ENCODE results near the gene ZNF189.

ZNF189 gene

DNA sequence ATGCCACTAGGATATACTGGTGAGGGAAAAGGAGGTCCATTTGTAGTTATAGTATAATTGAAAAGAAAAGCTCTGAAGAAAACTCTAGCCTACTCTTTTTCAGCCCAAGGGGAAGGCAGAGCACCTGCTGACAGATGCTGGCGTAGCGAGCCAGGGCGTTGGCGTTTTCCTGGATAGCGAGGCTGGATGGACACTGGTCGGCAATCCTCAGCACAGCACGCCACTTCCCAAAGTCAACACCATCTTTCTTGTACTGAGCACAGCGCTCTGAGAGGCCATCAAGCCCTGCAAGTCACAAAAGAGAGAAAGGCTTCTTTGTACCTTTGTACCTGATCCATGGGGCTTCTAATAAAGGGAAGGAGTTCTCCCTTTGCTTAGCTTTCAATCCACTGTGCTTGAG is 28.7 kb downstream of the ZNF189 start:
- DNase-seq, result no peak

DNA sequence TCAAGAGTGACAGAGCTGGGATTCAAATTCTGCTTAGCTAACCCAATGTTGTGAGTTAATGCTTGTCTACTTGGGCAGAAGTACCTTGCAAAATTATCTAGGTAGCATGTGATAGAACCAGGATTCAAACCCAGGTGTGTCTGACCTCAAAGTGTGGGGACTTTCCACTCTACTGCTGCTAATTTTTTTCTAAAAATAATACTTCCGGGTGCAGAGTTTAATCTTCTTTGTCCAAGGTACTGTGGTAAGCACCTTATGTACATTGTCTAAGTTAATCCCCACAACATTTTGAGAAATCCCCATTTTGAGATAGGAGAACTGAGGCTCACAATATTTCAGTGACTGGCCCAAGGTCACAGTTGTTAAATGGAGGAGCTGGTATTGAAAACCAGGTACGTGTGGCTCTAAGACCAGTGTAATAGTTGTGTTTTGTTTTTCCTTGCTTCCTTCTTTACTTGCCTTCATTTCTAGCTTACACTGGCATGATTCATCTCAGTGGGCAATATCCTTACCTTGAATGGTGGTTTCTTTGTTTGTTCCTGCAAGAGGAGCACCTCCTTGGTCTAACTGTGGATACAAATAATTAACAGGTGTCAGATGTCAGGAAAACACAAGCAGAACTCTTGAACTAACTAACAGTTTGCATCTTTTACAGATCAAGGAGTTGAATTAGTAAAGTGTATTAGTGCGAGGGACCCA is 29.5 kb downstream of the ZNF189 start:
- DNase-seq, result no peak

DNA sequence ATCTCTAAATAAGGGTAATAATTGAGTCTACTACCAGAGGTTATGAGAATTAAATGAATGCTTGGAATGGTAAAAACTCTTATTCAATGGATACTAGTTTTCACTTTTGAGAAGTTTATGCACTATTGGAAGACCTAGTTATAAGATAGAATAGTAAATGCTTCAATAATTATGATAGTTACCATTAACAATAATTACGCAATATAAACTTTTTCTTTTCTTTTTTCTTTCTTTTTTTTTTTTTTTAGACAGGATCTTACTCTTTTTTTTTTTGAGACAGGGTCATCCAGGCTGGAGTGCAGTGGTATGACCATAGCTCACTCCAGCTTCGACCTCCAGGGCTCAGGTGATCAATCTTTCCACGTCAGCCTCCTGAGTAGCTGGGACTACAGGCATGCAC is 30.3 kb downstream of the ZNF189 start:
- no peak for DNase-seq

DNA sequence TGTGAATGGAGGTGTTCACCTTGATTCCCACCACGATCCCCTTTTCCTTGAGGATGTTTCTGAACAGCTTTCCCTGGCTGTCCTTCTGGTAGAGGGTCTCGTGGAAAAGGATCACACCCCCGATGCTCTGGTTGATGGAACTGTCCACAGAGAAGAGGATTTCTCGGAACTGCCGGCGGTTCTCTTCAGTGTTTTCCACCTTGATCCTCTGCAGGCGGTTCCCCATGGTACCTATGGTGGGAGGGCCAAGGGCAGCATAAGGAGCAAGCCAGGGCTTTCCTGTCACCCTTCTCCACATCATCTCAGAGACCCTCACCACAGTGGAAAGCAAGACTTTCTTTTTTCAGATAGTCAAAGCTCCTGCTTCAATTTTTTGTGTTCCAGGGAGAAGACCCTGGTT is 31.1 kb downstream of the ZNF189 start:
- no peak for DNase-seq

DNA sequence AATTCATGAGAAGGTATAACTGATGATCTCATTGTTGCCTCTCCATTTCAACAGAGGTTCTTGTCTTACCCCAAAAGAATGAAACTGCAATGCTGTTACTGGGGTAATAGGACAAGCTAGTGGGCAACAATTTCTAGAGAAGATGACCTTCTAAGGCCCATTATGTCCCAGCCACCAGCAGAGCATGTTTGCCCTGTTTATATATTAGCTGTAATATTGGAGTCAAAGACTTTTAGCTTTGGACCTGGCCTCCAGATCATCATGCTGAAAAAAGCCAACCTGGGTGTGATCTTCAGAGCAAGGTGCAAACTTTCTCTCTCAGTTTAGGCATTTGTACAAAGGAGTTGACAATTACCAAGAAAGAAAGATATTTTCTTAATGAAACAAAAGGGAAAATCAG is 33.5 kb downstream of the ZNF189 start:
- no peak for DNase-seq

DNA sequence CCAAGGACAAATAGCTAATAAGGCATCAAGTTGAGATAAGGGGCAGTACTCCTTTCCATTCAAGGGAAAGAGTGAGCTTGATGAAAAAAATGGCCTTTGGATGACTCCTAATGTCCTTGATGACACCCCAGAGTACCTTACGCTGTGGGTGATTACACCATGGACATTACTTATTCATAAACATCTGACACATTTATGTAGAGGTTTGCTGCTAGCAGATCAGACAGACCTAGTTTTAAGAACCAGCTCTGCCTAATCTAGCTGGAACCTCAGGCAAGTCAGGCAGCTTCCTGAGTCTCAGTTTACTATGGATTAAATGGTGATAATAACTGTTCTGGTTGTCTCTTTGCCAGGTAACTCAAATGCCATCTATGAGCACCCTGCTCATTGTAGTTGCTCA is 34.1 kb downstream of the ZNF189 start:
- DNase-seq, result no peak

DNA sequence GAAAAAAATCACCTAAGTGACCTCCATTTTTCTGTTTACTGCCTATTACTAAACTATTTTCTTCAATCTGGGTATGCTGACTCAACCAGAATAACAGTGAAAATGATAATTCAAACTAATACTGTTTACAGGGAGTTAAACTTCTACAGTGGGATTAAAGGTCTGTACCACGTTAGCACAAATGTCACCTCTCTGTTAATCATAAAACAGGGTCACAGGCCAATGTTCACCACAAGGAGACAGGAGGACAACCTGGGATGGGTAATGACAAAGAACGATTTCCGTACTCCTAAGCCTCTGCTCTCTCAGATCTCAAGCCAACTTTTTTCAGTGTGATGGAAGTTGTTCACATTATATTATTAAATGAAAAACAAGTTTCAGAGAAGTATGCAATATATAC is 34.6 kb downstream of the ZNF189 start:
- no peak for DNase-seq

DNA sequence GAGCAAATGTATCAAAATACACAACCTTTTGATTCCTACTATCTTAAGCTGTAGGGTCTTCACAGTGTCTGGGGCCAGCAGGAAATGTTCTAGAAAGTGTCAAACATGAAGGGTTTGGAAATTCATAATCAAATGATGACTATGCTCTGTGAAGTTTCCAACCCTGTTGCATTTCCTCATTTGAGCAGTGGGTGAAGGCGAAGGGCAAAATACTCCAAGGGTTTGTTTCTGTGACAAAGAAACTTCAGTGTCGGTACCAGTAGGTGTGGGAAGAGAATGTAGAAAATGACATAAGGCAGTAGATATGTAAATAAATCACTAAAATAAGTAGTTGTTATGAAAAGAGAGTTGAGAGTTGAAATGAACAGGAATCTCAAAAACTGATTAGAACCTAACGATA is 36.3 kb downstream of the ZNF189 start:
- DNase-seq, result no peak

DNA sequence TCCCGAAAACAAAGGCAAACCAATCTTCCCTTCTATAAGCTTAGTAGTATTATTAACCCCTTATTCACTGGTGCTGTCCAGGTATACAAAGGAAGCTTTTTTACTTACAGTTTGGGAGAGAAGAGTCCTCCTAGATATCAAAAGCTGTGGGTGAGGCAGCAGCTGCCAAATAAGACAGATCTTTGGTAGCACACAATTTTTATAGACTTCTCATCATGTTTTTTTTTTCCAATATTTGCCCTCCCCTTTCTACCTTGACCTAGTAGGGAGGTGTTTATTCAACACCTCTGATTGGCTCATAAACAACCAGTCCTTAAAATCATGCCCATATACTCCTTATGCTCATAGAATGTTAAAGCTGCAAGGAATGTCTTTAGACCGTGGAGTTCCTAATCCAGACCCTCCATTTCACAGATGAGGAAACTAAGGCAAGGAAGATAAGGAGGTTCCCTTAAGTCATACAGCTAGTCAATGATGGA is 37.0 kb downstream of the ZNF189 start, which contains the start of gene ALDOB:
Gene ALDOB, minus strand, starts transcription at position 174 of the 479 bp plus-strand sequence. CDS start 4,887 bp downstream, outside the sequence.
- DNase-seq, result no peak

DNA sequence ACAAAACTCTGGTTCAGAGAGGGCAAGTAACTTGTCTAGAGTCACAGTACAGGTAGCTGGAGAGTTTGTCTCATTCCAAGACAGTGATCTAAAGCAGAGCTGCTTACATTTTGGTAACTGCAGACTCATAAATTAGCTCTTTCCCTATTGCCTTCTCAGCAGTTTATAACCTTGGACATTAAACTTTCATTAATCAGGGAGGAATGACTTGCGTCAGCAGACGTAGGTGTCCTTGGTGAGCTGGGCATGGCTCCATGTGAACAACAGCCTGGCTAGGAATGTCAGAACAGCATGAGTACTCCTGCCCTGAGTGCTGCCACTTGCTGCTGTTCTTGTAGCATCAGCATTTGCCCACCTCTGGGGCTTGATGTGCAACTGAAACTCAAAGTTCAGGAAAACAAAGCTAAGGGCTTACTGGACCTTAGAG is 39.2 kb downstream of the ZNF189 start:
- DNase-seq, result no peak

DNA sequence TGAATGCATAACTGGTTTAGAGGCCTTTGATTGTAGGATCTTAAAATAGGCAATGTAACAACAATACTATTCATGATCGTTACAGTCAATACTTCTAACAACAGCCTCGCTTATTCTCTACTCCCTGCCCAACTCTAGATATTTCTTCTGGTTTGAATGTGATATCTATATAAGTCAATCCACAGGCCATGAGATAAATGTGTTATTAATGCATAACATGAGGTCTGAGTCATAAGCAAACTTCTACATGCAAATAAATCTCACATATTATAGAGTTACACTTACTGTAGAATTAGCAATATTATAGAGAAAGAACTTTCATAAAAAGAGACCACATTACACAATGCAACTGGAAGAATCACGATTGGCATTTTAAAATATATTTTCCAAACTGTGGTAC is 39.9 kb downstream of the ZNF189 start:
- DNase-seq, result no peak

DNA sequence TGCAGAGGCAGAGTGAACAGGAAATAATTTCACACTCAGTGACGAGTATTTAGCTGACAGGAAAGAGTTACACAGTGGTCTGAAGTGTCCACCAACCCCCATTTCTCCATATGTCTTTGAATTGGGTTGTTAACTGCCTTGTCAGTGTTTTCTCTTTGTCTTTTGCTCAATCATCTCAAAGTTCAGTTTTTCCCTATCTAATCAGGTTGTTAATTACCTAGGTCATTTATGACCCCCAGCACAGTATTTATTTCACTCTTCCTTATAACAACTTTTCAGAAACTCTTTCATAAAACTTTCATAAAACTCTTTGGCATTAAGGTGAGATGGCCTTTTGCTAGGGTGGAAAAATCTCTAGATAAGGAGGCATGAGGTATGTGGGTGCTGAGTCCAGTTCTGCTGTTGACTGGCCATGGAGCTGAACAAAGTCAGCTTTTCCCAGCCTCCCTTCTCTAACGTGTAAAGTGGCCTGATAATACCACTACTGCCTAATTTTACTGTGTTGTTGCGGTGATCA is 42.1 kb downstream of the ZNF189 start:
- DNase-seq, result no peak

DNA sequence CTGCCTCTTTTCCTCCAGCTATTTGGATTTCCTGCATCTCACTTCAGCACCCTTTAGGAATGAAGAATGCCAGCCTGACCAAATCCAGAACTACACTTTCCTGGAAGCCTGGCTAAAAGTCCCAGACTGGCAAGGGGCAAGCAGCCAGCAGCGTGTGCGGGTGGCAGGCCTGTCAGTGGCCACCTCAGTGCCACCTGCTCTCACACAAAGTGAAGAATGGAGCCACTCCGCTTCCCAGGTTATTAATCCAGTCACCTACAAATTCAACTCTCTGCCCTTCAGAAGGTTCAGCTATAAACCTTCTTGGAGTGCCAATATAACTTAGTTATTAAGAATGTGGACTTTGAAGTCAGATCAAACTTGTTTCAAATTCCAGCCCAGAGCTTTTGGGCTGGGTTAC is 43.7 kb downstream of the ZNF189 start:
- DNase-seq, result no peak

DNA sequence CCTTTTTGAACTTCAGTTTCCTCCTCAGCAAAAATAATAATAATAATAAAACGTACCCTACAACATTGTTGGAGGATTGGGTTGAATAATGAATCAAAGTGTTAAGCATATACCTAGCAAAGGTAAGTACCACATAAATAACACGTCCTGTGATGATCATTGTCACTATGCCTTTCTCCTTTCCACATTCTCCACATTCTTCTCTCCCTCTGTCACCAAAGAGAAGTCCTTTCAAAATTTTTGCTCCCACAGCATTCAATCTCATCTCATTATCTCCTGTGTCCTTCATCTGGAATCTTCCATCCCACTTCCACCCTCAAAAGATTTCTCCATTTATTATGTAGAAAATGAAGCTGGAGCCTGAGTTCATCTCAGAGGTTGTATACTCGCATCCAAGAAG is 44.1 kb downstream of the ZNF189 start:
- DNase-seq, result no peak

DNA sequence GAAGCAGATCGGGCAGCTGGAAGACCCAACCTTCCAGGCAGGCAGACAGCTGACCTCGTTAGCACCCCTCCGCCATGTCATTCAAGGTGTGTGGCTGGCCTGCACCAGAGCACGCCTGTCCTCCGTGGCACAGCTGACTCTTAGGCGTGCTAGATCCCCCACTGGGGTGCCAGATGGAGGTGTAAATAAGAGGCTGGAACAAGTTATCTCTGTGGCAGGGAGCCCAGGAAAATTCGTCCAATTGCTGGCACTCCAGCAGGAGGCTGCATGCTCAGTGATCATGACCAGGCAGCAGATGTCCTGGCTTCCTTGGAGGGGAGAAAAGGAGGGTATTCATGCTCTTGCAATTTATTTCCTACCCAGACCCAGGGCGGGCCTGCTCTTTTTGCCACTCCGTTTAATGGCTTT is 44.7 kb downstream of the ZNF189 start:
- DNase-seq, result no peak

DNA sequence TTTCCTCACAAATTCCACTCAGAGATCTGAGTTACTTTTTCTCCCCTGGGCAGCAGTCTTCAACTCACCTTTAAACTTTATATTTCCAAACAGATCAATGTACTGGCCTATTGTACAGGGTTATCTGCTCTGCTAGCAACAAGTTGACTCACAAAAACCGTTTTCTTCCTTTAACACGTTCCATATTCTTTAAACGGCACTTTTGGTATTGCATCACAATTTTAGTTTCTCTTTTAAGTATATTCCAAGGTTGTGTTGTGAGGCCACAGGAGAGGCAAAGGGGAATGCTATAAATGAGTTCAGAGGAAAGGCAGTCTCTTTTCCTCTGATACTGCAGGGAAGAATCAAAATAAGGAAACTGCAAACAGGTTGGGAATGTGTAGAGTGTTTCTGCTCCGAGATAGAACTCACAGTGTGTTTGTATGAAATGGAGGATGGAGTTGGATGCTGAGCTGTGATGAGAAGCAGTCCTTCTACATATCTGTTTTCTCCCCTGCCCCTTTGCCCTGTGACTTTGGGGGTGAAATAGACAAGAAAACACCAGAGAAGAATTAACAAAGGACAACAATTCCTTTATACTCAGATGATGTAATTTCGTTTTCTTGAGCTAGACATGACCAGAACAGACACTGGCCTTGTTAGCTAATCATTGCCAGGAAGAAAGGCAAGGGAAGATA is 46.8 kb downstream of the ZNF189 start:
- DNase-seq, result no peak

DNA sequence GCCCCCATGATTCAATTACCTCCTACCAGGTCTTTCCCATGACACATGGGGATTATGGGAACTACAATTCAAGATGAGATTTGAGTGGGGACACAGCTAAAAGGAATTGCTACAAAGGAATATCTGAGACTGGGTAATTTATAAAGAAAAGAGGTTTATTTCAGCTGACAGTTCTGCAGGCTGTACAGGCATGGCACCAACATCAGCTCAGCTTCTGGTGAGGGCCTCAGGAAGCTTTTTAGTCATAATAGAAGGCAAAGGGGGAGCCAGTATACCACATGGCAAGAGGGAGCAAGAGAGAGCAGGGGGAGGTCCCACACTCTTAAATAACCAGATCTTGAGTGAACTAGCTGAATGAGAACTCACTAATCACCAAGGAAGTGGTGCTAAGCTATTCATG is 48.1 kb downstream of the ZNF189 start:
- no peak for DNase-seq

DNA sequence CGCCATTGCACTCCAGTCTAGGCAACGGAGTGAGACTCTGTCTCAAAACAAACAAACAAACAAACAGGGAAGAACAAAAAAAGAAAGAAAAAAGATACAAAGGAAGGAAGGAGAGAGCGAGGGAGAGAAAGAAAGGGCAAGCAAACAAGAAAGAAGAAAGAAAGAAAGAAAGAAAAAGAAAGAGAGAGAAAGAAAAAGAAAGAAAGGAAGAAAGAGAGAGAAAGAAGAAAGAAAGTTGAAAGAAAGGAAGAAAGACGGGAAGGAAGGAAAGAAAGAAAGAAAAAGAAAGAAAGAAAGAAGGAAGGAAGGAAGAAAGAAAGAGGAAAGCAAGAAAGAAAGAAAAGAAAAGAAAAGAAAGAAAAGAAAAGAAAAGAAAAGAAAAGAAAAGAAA is 50.0 kb downstream of the ZNF189 start:
- DNase-seq, result no peak

DNA sequence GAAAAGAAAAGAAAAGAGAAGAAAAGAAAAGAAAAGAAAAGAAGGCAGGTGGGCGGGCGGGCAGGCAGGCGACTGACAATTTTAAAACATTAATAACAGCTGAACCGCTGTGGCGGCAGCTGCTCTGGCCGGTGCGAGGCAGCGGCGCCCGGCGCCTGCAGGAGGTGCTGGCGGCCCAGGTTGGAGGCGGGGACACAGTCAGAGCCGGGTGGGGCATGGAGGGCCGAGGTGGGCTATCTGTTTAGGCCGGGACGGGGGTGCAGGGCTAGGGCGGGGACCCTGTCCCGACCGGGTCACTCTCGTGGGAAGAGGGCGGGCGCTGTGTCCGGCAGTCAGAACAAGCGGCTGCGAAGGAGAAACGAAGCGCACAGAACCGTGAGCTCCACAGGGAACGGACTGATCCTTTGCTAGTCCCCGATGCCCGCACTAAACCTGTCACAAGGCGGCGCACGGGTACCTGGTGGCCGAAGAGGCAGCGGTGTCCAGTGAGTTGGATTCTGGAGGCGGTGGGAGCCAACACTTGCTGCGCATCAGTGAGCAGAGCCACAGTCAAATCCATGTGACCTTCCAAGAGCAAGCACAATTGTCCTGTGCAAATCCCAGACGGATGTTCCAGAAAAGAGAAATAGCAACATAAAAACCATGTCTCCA is 50.5 kb downstream of the ZNF189 start:
- peak; percentile 10 for DNase-seq

DNA sequence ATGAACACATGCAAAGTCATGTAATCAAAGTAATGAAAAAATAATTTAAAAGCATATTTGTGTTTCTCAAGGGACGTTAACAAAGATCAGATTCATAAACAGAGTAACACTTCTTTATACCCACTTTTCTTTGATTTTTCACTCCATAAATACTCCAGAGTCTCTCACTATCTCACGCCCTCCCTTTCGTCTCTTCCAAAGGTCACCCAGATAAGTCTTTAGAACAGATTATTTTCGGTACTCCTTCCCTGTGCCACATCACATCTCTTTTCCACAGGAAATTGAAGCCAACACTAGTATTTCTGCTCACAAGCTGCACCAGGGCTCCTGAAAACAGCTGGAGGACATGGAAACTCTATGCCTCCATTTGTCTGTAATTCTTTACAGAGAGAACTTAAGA is 52.3 kb downstream of the ZNF189 start:
- no peak for DNase-seq

DNA sequence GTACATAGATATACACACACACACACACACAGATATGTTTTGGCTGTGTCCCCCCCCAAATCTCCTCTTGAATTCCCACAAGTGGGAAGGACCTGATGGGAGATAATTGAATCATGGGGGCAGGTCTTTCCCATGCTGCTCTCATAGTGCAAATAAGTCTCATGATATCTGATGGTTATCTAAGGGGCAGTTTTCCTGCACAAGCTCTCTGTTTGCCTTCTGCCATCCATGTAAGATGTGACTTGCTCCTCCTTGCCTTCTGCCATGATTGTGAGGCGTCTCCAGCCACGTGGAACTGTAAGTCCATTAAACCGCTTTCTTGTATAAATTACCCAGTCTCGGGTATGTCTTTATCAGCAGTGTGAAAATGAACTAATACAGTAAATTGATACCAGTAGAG is 52.8 kb downstream of the ZNF189 start:
- no peak for DNase-seq

DNA sequence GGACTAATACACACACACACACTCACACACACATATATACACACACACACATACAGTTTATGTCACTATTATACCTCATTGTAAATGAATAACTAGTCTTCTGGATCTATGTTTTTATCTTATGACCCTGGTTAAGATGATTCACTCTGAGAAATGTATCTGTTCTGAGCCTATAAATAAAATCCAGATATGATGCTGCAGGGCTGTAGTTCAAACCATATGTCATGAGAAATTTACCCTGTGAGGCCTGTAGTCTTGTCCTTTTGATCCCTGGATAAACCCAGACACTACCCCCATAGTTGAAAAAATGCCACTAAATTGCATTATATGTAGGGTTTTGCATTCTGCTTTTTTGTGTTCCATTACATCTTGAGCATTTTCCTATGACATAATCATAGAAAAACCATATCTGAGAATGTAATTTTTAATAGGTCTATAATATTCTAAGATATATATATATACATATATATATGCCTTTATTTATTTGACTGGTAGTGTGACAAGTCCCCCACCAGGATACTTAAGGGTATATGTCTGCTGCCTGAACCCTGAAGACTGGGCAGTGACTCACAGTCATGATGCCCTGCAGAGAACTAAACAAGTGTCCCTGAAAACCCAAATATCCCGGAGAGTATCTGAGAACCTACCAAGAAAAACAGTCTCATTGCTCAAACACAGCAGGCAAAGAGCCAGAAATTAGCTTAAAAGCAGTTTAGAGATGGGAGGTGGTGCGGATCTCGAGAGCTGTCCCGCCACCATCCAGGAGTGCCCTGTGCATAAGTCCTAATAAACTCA is 55.3 kb downstream of the ZNF189 start:
- DNase-seq, result no peak

DNA sequence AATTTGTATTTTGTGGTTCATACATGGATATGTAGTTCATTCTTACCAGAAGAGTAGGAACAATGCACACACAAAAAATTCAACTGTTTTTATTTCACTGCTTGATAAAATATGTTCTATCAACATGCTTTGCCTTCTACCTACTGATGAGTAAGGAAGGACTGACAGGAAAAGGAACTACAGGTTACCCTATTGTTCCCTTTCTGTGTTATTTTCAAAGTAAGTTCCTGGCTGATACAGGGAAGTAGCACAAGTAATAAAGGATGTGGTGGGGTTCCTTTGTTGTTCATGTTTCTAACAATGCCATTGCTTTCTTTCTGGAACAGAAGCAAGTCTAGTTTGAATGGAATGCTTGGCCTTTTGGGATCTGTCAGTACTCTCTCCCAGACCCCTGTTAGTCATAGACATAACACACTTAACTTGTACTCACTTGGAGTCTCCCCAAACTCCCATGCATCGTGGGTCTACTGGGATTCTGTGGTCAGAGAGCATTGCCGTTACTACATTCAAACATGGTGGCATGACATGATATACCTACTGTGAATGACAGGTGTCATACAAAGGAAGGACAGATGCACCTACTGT is 57.1 kb downstream of the ZNF189 start:
- no peak for DNase-seq
